ENCODE data around the gene SCCPDH.
"Not testable (repeated sequence)": the region's sequence is repeated elsewhere in the genome, so short reads cannot be mapped to it uniquely, and the experiment has no call there.

The SCCPDH gene

GRCh38 chr1:246801241-246802020 lies 77.2 kb downstream of the SCCPDH start:
- DNase-seq: no peak

DNA sequence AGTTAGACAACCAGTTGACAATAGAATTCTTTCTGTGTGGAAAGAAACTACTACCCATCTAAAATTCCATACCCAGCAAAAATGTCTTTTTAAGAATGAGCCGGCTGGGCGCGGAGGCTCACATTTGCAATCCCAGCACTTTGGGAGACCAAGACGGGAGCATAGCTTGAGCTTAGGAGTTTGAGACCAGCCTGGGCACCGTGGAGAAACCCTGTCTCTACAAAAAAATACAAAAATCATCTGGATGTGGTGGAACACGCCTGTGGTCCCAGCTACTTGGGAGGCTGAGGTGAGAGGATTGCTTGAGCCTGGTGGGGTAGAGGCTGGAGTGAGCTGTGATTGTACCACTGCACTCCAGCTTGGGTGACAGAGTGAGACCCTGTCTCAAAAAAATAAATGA lies 79.2 kb downstream of the SCCPDH start:
- no peak for DNase-seq

- DNase-seq: no peak
These were observed 79.7 kb downstream of the SCCPDH start for GRCh38 chr1:246803883-246804282.

DNA sequence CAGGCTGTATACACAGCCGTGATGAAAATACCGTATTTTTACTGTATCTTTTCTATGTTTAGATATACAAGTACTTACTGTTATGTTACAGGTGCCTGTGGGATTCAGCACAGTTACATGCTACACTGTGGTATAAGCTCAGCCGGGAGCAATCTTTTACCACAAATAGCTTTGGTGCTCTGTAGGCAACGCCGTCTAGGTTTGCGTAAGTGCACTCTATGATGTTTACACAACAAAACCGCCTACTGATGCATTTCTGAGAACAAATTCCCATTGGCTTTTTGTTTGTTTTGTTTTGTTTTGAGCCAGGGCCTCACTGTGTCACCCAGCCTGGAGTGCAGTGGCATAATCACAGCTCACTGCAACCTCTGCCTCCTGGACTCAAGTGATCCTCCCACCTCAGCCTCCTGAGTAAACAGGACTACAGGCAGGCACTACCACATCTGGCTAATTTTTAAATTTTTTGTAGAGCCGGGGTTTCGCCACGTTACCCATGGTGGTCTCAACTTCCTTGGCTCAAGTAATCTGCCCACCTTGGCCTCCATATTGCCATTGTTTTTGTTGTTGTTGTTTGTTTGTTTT lies 81.0 kb downstream of the SCCPDH start:
- peak; percentile 41 for DNase-seq

DNA sequence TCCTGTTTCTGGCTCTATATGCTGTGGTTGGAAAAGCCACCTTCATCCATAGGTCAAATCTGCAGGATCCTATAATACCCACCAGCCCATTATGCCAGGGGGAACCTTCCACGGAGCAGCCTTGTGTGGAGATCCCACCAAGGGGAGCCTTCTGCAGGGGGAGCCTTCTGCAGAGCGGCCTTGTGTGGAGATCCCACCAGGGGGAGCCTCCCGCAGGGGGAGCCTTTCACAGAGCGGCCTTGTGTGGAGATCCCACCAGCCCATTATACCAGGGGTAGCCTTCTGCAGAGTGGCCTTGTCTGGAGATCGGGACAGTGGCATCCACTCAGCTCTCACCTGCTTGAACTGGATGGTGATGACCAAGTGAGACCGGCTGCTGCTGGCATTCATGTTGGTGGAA lies 85.3 kb downstream of the SCCPDH start:
- DNase-seq: no peak

- no peak for DNase-seq
These were observed 87.8 kb downstream of the SCCPDH start for GRCh38 chr1:246811985-246812384.

- DNase-seq: not testable (repeated sequence)
These were observed 89.1 kb downstream of the SCCPDH start for GRCh38 chr1:246813325-246813724.

DNA sequence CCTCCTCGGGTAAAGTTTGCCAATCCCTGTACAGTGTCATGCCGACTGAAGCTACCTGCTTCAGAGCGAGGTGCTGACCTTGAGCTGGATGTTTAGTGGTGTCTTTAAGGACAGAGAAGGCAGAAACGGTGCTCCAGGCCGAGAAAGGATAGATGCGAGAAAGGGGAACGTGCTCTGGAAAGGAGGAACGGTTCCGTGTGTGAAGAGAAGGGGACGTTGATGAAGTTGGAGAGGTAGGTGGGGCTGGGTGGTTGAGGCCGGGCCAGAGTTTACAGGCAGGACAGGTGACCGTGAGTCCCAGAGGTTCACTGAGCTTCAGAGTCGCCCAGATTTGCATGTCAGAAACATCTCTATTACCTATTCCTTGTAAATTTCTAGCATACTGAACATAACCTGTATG lies 90.7 kb downstream of the SCCPDH start:
- no peak for DNase-seq

DNA sequence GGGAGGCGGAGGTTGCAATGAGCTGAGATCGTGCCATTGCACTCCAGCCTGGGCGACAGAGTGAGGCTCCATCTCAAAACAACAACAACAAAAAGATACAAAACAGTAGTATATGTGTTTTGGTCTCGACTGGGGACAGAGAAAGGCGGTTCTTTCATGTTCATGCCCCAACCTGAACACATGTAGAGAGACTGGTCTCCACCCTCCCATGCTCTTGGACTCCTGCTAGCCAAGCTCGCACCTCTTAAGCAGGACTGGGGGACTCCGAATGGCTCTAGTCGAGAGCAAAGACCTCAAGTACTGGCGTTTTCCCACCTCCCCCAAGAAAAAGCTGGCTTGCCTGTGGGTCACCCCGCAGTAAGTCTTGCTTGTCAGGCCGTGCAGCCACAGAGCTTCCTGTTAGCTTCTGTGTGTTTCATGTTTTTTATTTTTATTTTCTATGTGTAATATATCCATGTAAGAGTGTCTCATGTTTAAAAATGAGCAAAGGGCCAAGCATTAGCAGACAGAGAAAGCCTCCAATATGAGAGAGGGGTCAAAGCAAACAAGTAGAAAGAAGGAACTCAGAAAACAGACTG lies 91.6 kb downstream of the SCCPDH start:
- DNase-seq: no peak
